HG02973 (cell line): ENCODE measurements around the gene LSAMP.

ENCODE experiments used
- ATAC-seq: cut with Tn5 transposase; IDR thresholded peaks from one replicate; pipeline ENCODE4 v1.9.1; 2021; ENCODE audit warnings: moderate library complexity; ENCODE audit not compliant: unreplicated experiment

Gene LSAMP

DNA sequence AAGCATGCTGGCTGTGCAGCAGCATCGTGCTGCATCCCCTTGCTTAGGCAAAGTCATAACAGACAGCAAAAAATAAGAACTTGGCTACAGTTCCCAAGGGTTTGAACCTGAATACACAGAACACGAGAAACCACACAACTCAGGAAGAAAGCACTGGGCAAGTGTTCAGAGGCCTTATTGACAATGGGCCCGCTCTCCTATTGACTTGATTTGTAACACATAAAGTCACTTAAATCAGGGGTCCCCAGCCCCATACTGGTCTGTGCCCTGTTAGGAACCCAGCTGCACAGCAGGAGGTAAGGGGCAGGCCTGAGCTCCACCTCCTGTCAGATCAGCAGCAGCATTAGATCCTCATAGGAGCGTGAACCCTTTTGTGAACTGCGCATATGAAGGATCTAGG, 145.1 kb downstream of the LSAMP start:
- no peak for ATAC-seq

DNA sequence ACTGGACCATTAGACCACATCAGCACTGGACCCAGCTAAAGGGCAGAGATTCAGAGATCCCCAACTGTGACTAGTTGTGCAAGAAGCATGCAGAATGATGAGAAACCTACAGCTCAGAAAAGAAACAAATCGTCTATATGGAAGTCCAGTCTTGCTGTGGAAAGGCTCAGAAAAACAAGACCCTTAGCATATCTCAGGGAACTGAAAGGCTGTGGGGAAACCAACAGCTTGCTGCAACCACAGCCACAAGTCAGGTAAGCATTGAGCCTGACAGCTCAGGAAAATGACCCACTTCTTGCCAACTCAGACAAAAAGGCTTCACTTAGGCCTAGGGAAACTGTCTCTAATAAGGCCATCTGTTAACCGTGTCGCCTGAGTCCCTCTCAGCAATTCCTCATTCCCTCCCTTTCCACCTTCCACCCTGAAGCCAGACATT, 145.6 kb downstream of the LSAMP start:
- no peak for ATAC-seq

DNA sequence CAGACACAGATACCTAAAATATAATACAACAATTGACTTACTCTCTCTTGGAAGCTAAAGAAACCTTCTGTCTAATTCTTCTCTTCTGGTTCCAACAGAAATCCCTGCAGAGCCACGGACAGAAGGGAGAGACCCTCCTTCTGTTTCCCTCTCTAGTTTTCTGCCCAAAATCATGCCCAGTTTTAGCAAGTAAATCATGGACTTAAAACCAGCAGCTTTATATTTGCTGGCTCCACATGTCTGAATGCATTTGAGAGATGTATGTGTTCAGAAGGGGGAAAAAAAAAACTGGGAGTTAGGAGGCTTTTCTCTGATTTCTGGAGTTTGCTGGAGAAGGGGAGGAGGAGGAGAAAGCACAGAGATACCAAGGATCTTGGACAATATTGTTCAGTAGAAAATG, 147.1 kb downstream of the LSAMP start:
- no peak for ATAC-seq

DNA sequence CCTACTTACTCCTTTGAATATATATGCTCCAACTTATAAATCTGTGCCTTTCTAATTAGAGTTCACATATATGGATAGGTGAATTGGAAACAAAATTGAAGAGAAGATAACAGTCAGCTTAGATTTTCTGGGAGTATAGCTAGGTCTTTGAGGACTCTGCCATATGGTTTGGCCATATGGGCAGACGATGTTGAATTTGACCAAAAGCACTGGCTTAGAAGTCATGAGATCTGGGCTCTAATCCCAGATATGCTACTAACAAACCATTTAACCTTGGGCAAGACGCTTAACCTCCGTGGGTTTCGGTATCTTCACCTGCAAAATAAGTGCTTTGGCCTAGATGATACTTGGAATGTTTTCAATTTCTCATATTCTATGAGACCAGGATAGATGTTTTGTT, 154.1 kb downstream of the LSAMP start:
- no peak for ATAC-seq

DNA sequence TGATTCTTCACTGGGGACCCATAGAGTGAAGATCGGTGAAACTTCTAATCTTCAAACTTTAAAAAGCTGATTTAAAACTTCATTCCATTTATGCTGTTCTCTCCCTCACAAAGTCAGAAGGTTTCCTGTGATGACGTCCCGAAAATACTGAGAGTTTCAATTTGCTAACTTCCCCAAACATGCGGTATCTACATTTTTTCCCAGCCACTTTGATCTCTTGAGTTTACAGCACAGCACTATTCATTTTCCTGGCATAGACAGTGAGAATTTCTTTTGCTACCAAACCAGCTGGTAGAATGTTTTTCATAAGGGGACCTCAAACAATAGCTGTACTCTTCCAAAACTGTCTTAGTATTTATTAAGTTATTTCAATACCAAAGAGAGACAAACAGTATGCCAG, 156.8 kb downstream of the LSAMP start:
- no peak for ATAC-seq

DNA sequence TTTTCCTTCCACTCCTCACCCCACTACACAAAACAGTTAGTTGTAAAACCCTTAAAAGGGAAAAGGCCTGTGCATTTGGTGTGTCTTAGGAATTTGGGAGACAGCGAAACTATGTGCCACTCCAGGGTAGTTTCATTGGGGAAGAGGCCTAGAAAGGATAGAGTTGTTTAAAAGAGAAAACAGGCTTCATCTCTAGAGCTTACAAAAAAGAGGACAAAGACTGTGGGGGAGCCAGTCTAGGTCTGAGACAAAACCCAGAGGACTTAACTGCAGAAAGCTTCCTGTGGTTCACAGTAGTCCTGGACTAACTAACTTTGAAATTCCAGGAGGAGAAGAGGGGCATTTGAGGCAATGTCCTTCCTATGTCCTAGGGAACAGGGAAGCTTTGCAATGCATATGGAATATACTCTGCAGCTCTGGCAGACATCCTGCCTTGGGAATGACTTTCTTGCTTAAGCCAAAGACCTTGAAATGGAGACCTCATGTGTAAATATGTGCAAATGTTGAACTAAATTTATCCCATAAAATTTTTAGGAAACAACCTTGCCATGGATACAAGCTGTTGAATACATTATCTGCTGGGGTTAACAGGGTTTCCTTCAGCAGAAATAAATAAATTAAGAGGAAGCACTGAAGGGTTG, 159.4 kb downstream of the LSAMP start:
- no peak for ATAC-seq

DNA sequence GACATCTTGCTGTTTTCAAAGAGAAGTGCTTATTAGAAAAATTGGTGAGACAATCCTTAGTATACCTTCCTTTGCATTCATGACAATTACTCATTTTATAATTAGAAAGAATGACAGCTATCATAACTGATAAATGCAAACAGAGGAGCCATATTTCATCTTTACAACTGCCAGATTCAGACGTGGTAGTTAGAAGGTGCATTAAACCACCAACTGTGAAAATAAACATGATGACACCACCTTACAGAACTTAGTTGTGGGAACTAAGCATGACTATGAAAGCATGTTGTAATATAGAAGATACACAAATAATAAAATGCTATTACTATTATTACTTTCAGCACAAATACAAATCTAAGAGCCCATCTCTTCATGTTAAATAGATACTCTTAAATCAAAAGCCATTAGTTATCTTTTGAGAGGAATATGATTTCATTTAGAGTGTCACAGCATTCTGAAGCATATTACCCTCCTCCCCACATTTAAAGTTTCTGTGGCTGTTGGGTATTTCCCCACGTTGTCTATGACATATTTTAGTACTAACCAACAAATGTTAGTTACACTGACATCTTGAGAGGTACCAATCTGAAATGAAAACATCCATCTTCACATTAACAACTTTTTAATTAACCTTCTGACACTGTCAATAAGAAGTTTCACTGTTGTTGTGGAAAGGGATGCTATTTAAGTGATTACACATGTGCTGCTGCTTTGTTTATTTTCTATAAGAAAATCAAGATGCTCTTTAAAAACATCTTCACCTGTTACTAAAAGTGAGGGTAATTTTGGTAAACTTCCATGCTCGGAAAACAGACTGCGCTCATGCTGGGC, 163.8 kb downstream of the LSAMP start:
- no peak for ATAC-seq

DNA sequence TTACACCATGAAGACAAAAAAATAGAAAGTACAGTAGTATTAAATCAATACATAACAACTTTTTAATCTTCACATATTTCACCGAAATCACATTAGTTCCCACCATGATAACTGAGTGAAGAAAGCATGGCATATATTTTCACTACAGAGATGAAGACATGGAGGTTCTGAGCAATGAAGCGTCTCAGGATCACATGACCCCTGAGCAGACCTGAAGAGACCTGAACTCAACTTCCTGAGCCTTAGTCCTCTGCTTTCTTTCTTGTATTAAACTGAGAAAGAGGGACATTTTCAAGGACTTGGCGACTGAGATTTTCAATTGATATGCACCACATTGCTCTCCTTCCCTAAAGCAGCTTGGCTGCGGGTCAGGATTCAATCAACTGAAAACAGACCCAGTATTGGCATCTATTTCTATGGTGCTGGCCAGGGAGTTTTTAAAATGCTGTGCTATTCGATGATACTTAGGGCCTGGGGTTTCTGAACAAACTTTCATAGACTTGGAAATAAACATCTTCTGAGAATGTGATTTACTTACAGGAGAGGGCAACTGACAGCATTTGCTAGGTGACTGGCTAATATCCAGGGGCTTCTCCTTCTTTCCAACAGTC, 165.1 kb downstream of the LSAMP start:
- no peak for ATAC-seq

DNA sequence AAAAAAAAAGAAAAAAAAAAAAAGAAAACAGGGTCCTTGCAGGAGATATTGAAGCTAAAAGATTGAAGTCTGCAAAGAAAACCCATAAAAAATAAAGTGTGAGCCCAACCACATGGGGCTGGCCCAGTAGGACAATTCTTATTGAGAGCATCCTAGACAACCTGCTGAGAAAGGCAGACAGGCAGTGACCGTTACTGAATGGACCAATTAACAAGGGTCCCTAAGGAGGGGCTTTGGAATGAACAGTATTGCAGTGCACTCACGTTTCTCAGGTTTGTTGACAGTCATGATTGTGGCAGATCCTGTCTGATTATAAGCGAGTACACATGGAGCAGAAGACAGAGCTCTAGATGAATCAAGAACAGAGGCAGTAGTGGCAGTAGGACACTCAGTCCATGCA, 168.6 kb downstream of the LSAMP start:
- no peak for ATAC-seq

DNA sequence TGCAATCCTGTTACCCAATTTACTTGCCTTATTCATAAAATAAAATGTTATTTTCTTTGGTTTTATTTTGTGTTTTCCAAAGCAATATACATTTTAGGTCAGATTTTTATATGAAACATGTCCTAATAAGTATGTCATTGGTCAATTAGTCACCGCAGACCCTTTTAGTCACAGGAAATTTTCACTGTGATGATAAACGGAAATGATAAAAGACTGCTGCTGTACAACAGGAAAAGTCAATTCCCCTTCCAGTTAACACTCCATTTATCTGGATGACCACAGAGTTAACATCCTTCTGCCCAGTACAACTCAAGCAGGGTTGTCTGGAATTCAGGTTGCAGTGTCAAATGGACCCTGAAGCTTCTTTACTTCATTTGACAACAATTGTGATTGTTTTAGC, 175.2 kb downstream of the LSAMP start:
- no peak for ATAC-seq

DNA sequence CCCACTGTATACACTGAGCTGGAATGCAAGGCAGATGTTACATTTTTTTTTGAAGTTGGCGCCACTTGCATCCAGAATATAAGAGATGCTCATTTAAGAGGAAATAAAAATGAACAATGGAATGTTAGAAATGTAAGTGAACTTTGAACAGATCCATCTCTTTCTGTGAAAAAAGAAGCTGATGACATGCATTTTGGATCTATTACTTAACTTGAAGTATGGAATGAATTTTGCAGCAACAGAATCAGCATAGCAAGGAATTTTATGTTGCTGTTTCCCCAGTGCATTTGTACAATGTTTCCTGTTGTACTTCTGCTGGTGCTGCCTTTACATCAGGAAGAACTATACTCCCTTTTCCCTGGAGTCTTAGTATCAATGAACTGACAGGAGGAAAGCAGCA, 178.2 kb downstream of the LSAMP start:
- ATAC-seq = no peak

DNA sequence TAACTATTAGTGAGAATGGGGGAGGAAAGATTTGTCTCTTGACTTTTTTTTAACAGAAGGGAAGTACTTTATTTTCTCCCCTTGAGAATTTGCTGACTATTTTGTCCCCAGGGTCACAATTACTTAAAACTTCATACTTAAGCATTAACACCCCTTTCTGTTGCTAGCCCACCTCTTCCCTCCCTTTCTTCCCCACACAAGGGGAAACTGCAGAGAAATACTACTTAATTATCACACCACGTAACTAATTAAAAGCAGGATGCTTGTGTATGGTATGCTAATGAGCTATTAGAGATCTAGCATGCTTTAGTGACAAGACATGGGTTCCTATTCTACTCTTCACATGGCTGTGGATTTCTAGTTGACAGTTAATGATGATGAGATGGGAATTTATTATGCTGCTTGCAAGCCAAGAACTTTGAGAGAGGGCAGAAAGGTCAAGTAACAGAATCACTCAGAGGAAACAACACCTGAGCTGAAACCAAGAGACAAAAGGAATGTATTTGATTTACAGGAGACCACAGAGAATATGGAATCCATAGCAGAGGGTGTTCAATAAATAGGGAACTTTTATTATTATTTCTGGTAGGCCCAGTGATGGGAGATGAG, 179.2 kb downstream of the LSAMP start:
- no peak for ATAC-seq

DNA sequence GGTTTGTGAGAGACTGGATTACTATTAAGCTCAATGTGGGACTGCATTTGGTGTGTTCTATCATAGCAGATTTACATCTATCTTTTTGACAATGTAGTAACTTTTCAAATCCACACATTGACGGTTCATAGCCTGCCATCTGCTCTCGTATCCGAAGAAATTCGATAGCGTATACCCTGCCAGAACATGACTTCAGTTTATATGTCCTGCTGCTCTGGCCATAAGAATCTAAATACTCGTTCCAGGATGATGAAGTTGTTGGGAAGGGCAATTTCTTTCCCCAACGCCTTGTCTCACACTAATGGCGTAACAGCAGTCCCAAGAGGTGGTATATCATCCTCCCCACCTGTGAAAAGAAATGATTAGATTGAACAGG, 180.0 kb downstream of the LSAMP start:
- ATAC-seq = no peak

DNA sequence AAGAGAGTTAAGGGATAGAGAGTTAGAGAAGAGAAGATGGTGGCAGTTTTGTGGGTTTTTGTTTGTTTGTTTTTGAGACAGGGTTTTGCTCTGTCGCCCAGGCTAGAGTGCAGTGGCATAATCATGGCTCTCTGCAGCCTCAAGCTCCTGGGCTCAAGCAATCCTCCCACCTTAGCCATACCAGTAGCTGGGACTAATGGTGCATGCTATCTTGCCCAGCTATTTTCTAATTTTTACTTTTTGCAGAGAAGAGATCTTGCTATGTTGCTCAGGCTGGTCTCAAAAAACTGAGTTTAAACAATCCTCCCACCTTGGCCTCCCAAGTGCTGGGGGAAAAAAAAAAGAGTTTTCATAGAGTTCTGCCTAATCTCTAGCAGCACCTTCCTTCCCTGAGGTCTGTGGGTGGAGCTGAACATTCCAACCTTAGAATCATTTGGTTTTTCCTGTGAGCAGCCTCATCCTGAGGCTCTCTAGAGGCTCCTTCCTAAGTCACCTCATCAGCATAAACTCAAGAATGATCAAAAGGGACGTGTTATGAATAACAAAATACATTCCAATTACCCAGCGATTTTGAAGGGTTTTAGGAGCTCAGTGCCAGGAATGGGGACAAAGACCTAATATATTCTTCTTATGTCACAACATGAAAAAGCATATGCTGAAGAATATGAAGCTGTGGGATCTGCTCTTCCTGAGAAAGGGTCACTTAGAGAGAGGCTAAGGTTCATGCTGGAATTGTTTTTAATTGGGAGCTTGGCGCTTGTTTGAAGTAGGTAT, 180.6 kb downstream of the LSAMP start:
- ATAC-seq = no peak

DNA sequence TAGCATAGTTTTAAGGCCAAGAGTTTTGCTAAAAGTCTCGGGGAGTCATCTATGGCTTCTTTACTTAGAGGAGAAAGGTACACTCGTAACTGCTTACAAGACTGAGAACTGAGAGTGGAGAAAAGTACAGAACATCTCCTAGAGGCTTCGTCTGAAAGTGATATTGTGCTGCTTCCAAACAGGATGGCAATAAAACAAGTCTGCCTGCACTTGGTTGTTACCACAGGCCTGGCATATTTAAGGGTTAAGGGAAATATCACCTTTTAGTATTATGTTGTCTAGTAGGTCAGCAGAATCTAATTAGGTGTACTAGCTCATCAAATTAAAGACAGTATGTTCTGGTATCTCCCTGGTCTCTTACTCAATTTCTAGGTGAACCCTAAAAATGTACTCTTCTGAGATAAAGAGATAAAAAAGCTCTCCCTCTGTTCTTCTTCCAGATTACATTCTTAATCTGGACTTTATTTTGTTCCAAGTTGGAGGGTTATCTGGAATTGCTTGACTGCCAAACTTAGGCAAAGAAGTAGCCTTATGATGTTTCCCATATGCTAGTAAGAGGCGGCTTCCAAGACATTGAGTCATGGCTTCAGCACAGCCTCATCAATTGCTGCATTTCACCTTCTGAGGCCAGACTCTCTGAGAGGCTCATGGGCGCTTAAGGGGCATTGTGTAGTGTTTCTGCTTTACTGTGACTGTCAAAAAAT, 181.3 kb downstream of the LSAMP start:
- ATAC-seq = no peak

DNA sequence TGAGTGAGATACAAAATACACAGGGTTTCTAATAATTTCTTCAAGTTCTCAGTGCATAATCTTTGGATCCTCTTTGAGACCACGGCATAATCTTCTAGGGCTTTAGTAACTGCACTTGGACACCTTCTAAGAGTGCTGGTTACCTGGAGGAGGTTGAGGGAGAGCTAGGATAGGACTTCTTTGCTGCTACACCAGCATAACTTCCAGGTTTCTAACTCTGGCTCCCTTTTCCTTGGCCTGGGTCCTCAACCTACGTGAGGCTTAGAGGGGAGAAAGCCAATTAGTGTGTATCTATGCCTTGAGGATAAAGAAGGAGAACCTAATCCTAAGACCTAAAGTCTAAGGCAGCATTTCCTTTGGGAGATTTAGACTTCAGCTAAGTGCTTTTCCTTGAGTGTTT, 184.8 kb downstream of the LSAMP start:
- ATAC-seq = no peak

DNA sequence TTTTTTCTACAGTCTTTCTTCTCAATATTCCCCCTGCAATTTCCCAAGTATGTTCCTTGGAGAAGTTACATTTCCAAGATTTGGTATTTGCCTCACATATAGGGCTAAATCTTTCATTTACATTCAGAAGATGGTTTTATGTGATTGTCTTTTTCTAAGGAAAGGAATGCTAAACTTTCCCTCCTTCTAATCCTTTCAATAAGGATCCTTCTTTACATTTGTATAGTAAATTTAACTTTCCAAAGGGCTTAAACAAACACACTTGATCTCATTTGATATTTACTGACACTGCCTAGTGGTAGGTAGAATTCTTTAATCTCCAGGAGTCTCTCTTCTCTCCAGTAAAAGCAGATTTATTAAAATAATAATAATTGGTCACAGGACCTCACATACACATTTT, 185.3 kb downstream of the LSAMP start:
- ATAC-seq = no peak

DNA sequence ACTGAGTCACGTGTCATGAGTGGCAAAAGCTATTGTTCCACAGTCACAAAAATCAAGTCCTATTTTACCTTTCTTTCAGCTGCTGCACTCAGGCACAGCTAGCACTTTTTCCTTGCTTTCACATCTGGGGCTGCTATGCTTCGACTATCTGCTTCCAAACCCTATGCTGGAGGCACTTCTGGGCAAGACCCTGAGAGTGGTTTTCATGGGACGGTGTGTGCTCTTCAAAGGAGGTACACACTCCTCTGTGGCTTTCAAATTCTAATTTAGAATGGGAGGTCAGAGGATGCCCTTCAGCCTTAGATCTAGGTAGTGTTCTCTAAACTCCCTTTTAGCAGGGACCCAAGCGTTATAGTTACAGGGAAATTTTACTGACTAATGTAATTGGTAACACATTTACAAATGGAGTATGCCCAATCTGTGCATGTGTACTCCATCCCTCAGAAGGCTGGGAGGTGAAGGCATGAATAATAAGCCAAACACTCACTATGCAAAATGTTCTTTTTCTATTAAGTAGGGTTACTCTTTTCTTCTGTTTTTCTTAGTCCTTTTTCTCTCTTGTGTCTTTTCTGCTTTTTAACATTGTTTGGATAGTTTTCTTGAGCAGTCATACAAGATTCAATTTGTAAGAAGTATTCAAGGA, 188.3 kb downstream of the LSAMP start:
- ATAC-seq = no peak

DNA sequence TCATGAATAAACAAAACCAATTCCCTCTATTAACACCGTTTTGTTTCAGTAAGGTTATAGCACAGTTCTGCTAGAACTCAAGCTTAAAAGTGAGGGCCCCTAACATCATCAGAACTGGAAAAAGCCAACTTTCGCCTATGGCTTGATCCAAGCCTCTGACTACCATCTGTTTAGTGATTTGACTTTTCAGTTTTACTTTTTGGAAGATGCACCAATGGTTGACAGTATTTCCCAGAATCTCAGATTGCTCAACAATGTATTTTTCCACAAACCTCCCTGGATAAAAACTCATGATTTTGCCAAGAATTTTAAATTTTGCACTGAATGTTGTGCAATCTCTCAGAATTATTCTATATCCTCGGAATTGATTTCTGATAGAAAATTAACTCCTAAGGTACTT, 190.7 kb downstream of the LSAMP start:
- no peak for ATAC-seq

DNA sequence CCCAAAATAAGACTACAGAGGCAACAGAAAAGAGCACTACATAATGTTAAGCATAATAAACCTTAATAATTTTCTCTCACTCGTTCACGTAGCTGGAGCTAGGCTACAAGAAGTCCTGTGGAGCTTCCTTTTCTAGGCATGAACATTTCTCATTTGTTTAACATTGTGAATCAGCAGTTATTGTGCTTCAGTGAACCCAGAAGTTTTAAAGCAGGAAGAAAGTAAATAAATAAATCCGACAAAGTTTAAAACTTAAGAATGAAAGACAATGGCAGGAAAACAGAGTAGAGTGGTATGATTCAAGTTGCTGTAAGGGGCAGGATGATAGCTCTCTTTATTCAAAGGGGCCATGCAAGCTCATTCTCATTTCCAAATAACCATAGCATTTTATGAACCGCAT, 191.8 kb downstream of the LSAMP start:
- no peak for ATAC-seq
